LNCAP (cell line): Measurements from ENCODE around the gene GABRR3.

Experiments
- TF ChIP-seq, protein P1 (sequence below): fragments of 450-650 bp; IDR thresholded peaks from 2 replicates; pipeline ENCODE4 v1.5.1; 2017; ENCODE audit warnings: mild to moderate bottlenecking

The GABRR3 gene

DNA sequence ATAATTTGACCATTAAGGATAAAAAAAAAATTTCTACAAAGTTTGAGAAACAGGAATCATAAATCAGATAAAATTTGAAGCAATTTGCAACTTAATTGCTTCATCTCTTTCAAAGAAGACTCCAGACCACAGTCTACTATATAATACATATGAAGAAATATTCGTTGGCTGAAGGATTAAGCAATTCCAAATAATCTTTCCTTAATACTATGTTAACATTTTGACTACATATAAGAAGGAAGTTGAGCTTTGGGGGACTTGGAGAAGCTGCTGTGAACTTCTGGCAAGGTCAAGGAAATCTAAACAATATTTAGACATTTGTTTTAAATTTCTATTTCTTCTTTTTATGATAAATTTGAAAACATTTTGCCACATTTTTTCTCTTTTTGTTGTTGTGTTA, 13.5 kb upstream of the GABRR3 start:
- TF ChIP-seq, protein P1, sequence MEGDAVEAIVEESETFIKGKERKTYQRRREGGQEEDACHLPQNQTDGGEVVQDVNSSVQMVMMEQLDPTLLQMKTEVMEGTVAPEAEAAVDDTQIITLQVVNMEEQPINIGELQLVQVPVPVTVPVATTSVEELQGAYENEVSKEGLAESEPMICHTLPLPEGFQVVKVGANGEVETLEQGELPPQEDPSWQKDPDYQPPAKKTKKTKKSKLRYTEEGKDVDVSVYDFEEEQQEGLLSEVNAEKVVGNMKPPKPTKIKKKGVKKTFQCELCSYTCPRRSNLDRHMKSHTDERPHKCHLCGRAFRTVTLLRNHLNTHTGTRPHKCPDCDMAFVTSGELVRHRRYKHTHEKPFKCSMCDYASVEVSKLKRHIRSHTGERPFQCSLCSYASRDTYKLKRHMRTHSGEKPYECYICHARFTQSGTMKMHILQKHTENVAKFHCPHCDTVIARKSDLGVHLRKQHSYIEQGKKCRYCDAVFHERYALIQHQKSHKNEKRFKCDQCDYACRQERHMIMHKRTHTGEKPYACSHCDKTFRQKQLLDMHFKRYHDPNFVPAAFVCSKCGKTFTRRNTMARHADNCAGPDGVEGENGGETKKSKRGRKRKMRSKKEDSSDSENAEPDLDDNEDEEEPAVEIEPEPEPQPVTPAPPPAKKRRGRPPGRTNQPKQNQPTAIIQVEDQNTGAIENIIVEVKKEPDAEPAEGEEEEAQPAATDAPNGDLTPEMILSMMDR: no peak

DNA sequence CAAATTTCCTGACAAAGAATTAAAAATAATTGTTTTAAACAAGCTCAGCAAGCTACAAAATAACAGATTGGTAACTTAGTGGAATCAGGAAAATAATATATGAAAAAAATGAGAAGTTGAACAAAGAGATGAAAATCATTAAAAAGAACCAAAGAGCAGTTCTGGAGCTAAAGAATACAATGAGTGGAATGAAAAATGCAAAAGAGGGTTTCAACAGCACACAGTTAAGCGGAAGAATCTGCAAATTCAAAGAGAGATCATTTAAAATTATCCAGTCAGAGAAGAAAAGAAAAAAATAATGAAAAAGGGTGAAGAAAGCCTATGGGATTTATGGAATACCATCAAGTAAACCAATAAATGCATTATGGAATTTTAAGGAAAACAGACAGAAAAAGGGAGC, 6.2 kb upstream of the GABRR3 start:
- TF ChIP-seq, protein P1: no peak

DNA sequence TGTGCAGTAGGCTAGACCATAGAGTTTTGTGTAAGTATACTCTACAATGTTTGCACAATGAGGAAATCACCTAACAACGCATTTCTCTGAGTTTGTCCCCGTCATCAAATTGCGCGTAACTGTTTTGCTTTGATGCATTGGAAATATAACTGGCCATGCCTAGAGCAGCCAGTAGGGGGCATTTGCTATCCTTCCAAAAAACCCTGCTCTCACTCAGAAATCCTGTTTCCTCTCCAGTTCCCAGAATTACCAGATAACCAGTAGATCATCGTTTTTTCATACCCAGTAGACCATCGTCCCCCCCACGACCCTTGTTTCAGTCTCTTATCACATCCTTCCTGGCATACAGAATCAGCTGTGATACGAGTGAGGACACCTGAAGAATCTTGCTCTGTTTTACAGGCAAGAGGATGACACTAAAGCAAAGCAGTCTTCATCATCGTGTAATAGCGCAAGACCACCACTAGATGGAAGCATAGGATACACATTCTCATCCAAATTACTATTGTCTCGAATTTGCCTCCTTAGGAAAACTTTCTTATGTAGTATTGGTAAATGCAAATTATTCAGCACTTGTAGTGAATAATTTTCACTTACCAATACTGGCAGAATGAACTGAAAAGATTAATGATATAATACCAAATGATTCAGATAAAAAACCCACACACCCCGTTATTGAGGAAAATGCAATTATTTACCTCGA, 4.4 kb upstream of the GABRR3 start:
- TF ChIP-seq, protein P1: peak; percentile 97

DNA sequence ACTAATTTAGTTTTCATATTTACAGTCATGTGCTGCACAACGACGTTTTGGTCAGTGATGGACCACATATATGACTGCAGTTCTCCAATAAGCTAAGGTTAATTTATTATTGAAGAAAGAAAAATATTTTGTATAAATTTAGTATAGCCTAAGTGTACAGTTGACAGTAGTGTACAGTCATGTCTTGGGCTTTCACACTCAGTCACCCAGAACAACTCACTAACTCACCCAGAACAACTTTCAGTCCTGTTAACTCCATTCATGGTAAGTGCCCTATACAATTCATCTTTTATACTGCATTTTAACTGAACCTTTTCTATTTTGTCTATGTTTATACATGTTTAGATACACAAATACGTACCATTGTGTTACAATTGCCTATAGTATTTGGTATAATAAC, 3.8 kb upstream of the GABRR3 start:
- TF ChIP-seq, protein P1: no peak

DNA sequence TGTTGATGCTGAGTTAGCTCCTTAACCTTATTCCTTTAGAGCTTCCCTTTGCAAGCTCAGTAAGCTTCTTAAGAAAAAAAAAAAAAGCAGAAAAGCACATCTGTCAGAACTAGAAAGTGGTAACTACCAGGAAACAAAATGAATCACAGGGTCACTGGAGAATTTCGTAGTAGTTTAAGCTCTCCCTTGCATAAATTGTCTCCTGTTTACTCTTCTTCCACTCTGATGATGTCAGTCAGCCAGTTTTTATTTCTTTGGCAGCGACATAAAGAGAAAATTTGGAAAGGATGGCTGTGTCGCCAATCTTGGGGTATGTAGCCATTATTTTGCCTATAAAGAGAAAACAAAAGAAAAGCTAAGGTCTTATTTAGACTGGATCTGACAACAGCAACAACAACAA, 3.2 kb upstream of the GABRR3 start:
- TF ChIP-seq, protein P1: no peak

DNA sequence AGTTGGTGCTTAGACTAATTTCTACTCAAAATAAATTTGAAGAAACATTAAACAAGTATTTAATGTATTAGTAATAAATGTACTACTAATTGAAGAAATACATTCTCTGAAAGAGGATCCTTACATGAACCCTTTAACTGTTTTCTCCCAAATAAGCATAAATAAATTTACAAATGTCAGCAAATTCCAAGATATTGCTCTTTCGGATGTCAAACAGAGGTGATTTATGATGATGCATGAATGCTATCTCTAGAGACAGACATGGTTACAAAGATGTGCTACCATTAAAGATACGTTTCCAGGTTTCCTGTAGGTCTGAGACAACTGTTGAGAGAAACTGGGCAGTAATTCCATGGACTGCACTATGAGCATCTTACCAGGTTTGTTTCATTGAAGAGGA, 629 bp downstream of the GABRR3 start:
- TF ChIP-seq, protein P1: no peak

DNA sequence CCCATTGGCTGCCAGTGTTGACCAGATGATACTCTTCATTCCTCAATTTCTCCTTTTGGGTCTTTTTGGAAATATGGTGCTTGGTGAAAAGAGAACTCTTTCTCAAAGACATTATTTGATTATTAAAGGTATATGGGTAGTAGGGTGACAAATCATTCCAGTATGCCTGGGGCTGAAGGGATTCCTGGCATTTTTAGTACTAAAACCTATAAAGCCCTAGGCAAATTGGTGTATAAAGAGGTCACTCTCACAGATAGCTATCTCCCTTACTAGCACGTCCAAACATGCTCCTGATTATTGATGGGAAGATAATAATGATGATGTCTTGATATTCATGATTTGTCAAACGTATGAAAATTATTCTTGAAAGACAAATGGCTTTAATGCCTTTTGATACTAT, 1.1 kb downstream of the GABRR3 start:
- TF ChIP-seq, protein P1: no peak

DNA sequence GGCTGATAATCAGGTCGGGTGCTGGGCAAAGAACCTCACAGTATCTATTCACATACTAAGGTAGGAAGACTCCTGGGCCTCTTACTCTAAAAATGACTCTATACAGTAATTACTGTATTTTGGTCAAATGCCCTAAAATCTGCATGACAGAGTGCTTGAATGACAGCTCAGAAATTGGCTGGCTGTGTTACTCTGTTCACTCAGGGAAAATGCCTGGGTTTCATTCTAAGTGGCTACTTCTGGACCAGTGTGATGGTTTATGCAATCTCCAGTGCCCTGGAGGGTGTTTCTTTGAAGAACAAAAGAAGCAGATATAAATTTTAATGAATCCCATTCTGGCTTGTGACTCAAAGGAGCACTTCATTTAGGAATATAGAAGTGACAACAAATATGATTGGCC, 2.2 kb downstream of the GABRR3 start:
- TF ChIP-seq, protein P1: no peak
